Endothelial cell of umbilical vein (primary cell): Measurements from ENCODE around the gene ESPNL. TPM values are rescaled to one million over a fixed set of nuclear protein-coding genes. Genes with fewer than 3 reads are reported as not detected.
A peak's percentile ranks its signal among the peaks of the same experiment; 100 is the strongest.

ENCODE experiments used
- BruUV-seq: library from RNA; stranded (reverse); fragments of 400-500 nt; replicated peaks from 2 replicates; lab custom pipeline; 2021; lab: Mats Ljungman, UMichigan
- CTCF ChIA-PET: fragments of 300-600, 350-600 bp; sonication (Branson Sonifier 250); formaldehyde crosslinking; loops from one replicate; lab custom pipeline; 2021; ENCODE audit warnings: antibody characterized with exemption, inconsistent platforms; lab: Charles Lee
- POLR2A ChIA-PET: fragments of 300-600, 350-600 bp; sonication (Branson Sonifier 250); formaldehyde crosslinking; loops from one replicate; lab custom pipeline; 2021; ENCODE audit warnings: antibody characterized with exemption, inconsistent platforms; lab: Charles Lee
- DNase-seq: peaks from one replicate; pipeline ENCODE4 v3.0.0-alpha.2; 2011; ENCODE audit warnings: low read depth, low spot score
- FAIRE-seq: peaks from 2 replicates; lab custom pipeline; 2011; peaks lifted over from hg19 to GRCh38; lab: Jason Lieb, UNC
- H2AFZ ChIP-seq: 2 replicates; pipeline ENCODE4 v1.6.0; 2012; ENCODE audit warnings: low read depth, low read length, control low read depth, inconsistent platforms
- H3K27ac ChIP-seq: 2 replicates; pipeline ENCODE4 v1.5.1; 2011; ENCODE audit warnings: low read depth, mild to moderate bottlenecking, control low read depth, low read length, moderate library complexity; ENCODE audit not compliant: insufficient read depth
- H3K27me3 ChIP-seq, 2 experiments: 2 replicates each; pipeline versions ENCODE4 v1.6.0 to v1.6.1; 2011; ENCODE audit warnings: low read length in 2 of 2, mixed read lengths in 1 of 2; ENCODE audit not compliant: control insufficient read depth in 2 of 2, insufficient read depth in 2 of 2
- H3K36me3 ChIP-seq, 2 experiments: 2 replicates in 1 of 2; 3 replicates in 1 of 2; pipeline ENCODE4 v1.5.1; 2011; ENCODE audit warnings: low read length in 2 of 2, mild to moderate bottlenecking in 1 of 2, moderate library complexity in 1 of 2; ENCODE audit not compliant: control insufficient read depth in 2 of 2, insufficient read depth in 2 of 2; ENCODE audit errors: extremely low read depth in 1 of 2
- H3K4me1 ChIP-seq: 3 replicates; pipeline ENCODE4 v1.5.1; 2011; ENCODE audit warnings: mild to moderate bottlenecking, low read length; ENCODE audit not compliant: control insufficient read depth, insufficient read depth; ENCODE audit errors: extremely low read depth
- H3K4me2 ChIP-seq: 2 replicates; pipeline ENCODE4 v1.6.1; 2011; ENCODE audit warnings: low read length, control low read depth, mixed read lengths; ENCODE audit not compliant: insufficient read depth
- H3K4me3 ChIP-seq, 3 experiments: fragments of 200-600 bp in 1 of 3; sonication (generic), shearing (Covaris generic) in 1 of 3; replicated peaks in 1 of 3; 2 replicates each; pipeline ENCODE4 v1.5.1; 2011 to 2016; ENCODE audit warnings: control low read depth in 3 of 3, low read length in 3 of 3, mild to moderate bottlenecking in 2 of 3, inconsistent platforms in 1 of 3, low read depth in 1 of 3, moderate library complexity in 1 of 3; ENCODE audit not compliant: insufficient read depth in 1 of 3
- H3K79me2 ChIP-seq: 2 replicates; pipeline ENCODE4 v1.6.0; 2012; ENCODE audit warnings: low read length, inconsistent platforms; ENCODE audit not compliant: control insufficient read depth, insufficient read depth
- H3K9ac ChIP-seq: replicated peaks from 2 replicates; pipeline ENCODE3; 2011; ENCODE audit warnings: low read length, control low read depth; ENCODE audit not compliant: insufficient read depth; ENCODE audit errors: extremely low read depth
- H3K9me1 ChIP-seq: replicated peaks from 3 replicates; pipeline ENCODE4 v1.6.0; 2011; ENCODE audit warnings: mild to moderate bottlenecking, low read length; ENCODE audit not compliant: control insufficient read depth, insufficient read depth; ENCODE audit errors: extremely low read depth
- H3K9me3 ChIP-seq: replicated peaks from 2 replicates; pipeline ENCODE4 v1.5.1; 2012; ENCODE audit warnings: low read length, inconsistent platforms; ENCODE audit not compliant: control insufficient read depth, insufficient read depth
- H4K20me1 ChIP-seq: replicated peaks from 2 replicates; pipeline ENCODE3; 2011; ENCODE audit warnings: mild to moderate bottlenecking, low read length; ENCODE audit not compliant: control insufficient read depth, insufficient read depth; ENCODE audit errors: extremely low read depth
- CTCF ChIP-seq, 2 donors: IDR thresholded peaks; 1 replicate in 1 of 2; 2 replicates in 1 of 2; pipeline ENCODE4 v1.5.1; 2011; ENCODE audit warnings: low read length in 2 of 2, mild to moderate bottlenecking in 2 of 2, moderate library complexity in 2 of 2, control low read depth in 1 of 2, inconsistent platforms in 1 of 2, low read depth in 1 of 2; ENCODE audit not compliant: insufficient read depth in 1 of 2; ENCODE audit errors: extremely low read depth in 1 of 2
- EZH2 ChIP-seq: IDR thresholded peaks from 2 replicates; pipeline ENCODE4 v1.6.1; 2012; ENCODE audit warnings: borderline replicate concordance, low read depth, mild to moderate bottlenecking, moderate library complexity, low read length, inconsistent platforms; ENCODE audit not compliant: severe bottlenecking
- FOS ChIP-seq: IDR thresholded peaks from 2 replicates; pipeline ENCODE4 v1.6.1; 2011; ENCODE audit warnings: mild to moderate bottlenecking, low read length, moderate library complexity, borderline replicate concordance; ENCODE audit not compliant: insufficient read depth
- GATA2 ChIP-seq: IDR thresholded peaks from 2 replicates; pipeline ENCODE4 v1.7.0; 2011; ENCODE audit warnings: low read depth, mild to moderate bottlenecking, moderate library complexity, mixed read lengths, low read length; ENCODE audit not compliant: insufficient read length, insufficient read depth
- JUN ChIP-seq: IDR thresholded peaks from 2 replicates; pipeline ENCODE4 v1.6.1; 2011; ENCODE audit warnings: borderline replicate concordance, low read depth; ENCODE audit not compliant: insufficient read length, insufficient read depth
- MAX ChIP-seq: IDR thresholded peaks from 2 replicates; pipeline ENCODE4 v1.6.1; 2011; ENCODE audit not compliant: insufficient read depth, insufficient read length
- MYC ChIP-seq: IDR thresholded peaks from one replicate; pipeline ENCODE4 v1.6.1; 2011; ENCODE audit warnings: mild to moderate bottlenecking, low read depth, low read length
- POLR2A ChIP-seq: IDR thresholded peaks from 2 replicates; pipeline ENCODE4 v1.6.1; 2012; ENCODE audit warnings: low read depth, mild to moderate bottlenecking, control low read depth, low read length
- POLR2AphosphoS5 ChIP-seq: IDR thresholded peaks from 2 replicates; pipeline ENCODE4 v1.6.1; 2012; ENCODE audit warnings: low read depth, mild to moderate bottlenecking, control low read depth, low read length, moderate library complexity; ENCODE audit not compliant: insufficient read depth
- dilution Hi-C: fragments of 300-500 bp; cut with MboI; formaldehyde crosslinking; loops from one replicate; pipeline ENCODE4 v1.15.0; 2019; ENCODE audit warnings: low sequenced_read_pairs; ENCODE audit not compliant: extremely low pct_ligation_motif_present
- intact Hi-C: fragments of 100-400 bp; cut with micrococcal nuclease; formaldehyde crosslinking; loops from one replicate; pipeline ENCODE4 v1.10.0; 2022
- polyA plus RNA-seq, 4 experiments: library from polyadenylated mRNA; depleted of rRNA in 3 of 4; stranded (reverse) in 3 of 4; unstranded in 1 of 4; fragments of >200 nt; gene quantifications; 2 replicates each; pipeline versions ENCODE4 v1.2.1 to v1.2.3, GENCODE V29; 2011 to 2012; ENCODE audit warnings: missing spikeins in 1 of 4
- total RNA-seq: library from RNA; stranded (reverse); gene quantifications from 2 replicates; pipeline ENCODE4 v1.2.3, GENCODE V29; 2021

ESPNL gene
- total and polyA plus RNA-seq, 2 donors (not counting 3 experiments of a cell fraction or from before 2014, with no cell fraction given), result not detected

GRCh38 chr2:238059505-238059904, 40.6 kb upstream of the ESPNL start:
- CTCF ChIA-PET, result no interaction called here
- dilution Hi-C loops, result no loop called here

More at GRCh38 chr2:238059505-238059904, 40.6 kb upstream of the ESPNL start:
- Histone ChIP-seq H4K20me1 (no peaks in the 10 kb centered on the region), H3K4me1 (peaks cover 10% of the 10 kb centered on the region), H3K9ac (no peak overlapping the region), H3K79me2 (peaks cover 7% of the 10 kb centered on the region), H2AFZ (no peak overlapping the region), H3K9me1 (no peaks in the 10 kb centered on the region), H3K9me3 (no peaks in the 10 kb centered on the region), H3K4me2 (peak overlapping the region; percentile 76), H3K36me3 (peaks cover 0 to under 1% of the 10 kb centered on the region in 2 experiments), H3K27me3 (no peaks in the 10 kb centered on the region), H3K4me3 (no peak overlapping the region), H3K27ac (no peak overlapping the region)
- TF ChIP-seq POLR2A, result no peak
- TF ChIP-seq FOS, result no peak
- TF ChIP-seq JUN, result no peak
- TF ChIP-seq POLR2AphosphoS5, result no peak
- no peak for TF ChIP-seq MYC
- TF ChIP-seq MAX, result no peak
- TF ChIP-seq GATA2, result no peak
- no peak for TF ChIP-seq EZH2
- no peak for TF ChIP-seq CTCF (IDR thresholded peaks at IDR 0.05; ENCODE audit: extremely low read depth in 1 of 2, insufficient read depth in 1 of 2, low read depth in 1 of 2, low read length in 2 of 2)
- BruUV-seq, result TSS peak; percentile 71
- POLR2A ChIA-PET, result no interaction called here
- intact Hi-C loops, result no loop called here
- FAIRE-seq, result no peak
- DNase-seq, result no peak
